Natural killer cell (primary cell): Measurements from ENCODE around the gene SMIM28. TPM values are rescaled to one million over a fixed set of nuclear protein-coding genes. Genes with fewer than 3 reads are reported as not detected.

Source experiments
- ATAC-seq, 3 donors: fragments of 150-1000 bp in 2 of 3; fragments of 200-7000 bp in 1 of 3; cut with Tn5 transposase; 1 replicate in 1 of 3; 2 replicates in 2 of 3; pipeline ENCODE4 v1.10.0; 2021; ENCODE audit warnings: mild to moderate bottlenecking in 2 of 3, moderate library complexity in 2 of 3
- DNase-seq, 2 donors: peaks; one replicate each; pipeline versions ENCODE4 v3.0.0 to v3.0.0-alpha.2; 2013 to 2021; ENCODE audit warnings: mixed read lengths in 1 of 2
- H3K27ac ChIP-seq: one replicate; pipeline ENCODE4 v1.5.1; 2013; ENCODE audit warnings: mild to moderate bottlenecking, low read length
- H3K27me3 ChIP-seq: one replicate; pipeline ENCODE4 v1.6.1; 2013; ENCODE audit warnings: low read length; ENCODE audit not compliant: control insufficient read depth, insufficient read depth
- H3K36me3 ChIP-seq: one replicate; pipeline ENCODE4 v1.6.1; 2013; ENCODE audit warnings: low read length; ENCODE audit not compliant: control insufficient read depth, insufficient read depth
- H3K4me1 ChIP-seq: one replicate; pipeline ENCODE4 v1.6.1; 2013; ENCODE audit warnings: low read length; ENCODE audit not compliant: control insufficient read depth, insufficient read depth
- H3K4me3 ChIP-seq: one replicate; pipeline ENCODE4 v1.5.1; 2013; ENCODE audit warnings: low read length
- H3K9me3 ChIP-seq: one replicate; pipeline ENCODE4 v1.6.1; 2013; ENCODE audit warnings: low read length; ENCODE audit not compliant: control insufficient read depth, insufficient read depth
- H3K27ac Mint-ChIP-seq, 2 donors: one replicate each; pipeline ENCODE4 v1.8.0; 2022; ENCODE audit warnings: mild to moderate bottlenecking in 2 of 2, mixed read lengths in 2 of 2, moderate library complexity in 1 of 2
- H3K27me3 Mint-ChIP-seq, 2 donors: one replicate each; pipeline ENCODE4 v1.8.0; 2022; ENCODE audit warnings: low read depth in 2 of 2, mixed read lengths in 2 of 2
- H3K36me3 Mint-ChIP-seq: one replicate; pipeline ENCODE4 v1.8.0; 2022; ENCODE audit warnings: mixed read lengths
- H3K4me1 Mint-ChIP-seq, 2 donors: one replicate each; pipeline ENCODE4 v1.8.0; 2022; ENCODE audit warnings: mixed read lengths in 2 of 2
- H3K4me3 Mint-ChIP-seq: one replicate; pipeline ENCODE4 v1.8.0; 2022; ENCODE audit warnings: mild to moderate bottlenecking, moderate library complexity, mixed read lengths
- H3K9me3 Mint-ChIP-seq, 2 donors: one replicate each; pipeline ENCODE4 v1.8.0; 2022; ENCODE audit warnings: mixed read lengths in 2 of 2
- CTCF ChIP-seq: fragments of 200-600 bp; IDR thresholded peaks from one replicate; pipeline ENCODE4 v1.8.0; 2022; ENCODE audit warnings: antibody characterized with exemption
- WGBS: methylation state at CpG from one replicate; pipeline ENCODE4 v1.1.7; 2013; ENCODE audit warnings: missing lambda C conversion rate; ENCODE audit not compliant: insufficient coverage; 5-methylcytosine and 5-hydroxymethylcytosine counted together
- intact Hi-C: fragments of 100-400 bp; cut with micrococcal nuclease; formaldehyde crosslinking; loops from one replicate; pipeline ENCODE4 v1.14.2; 2022
- total RNA-seq, 4 donors: library from RNA; stranded (reverse); fragments of 120-200 nt in 1 of 4; gene quantifications; one replicate each; pipeline versions ENCODE4 v1.2.3 to v1.2.4, GENCODE V29; 2013 to 2022

Gene SMIM28
- total RNA-seq, 3 donors from 2014 or later (not counting 1 experiment from before 2014, with no cell fraction given): not detected

- Mint-ChIP-seq H3K27me3 (peaks cover 0 to 4% of the 10 kb centered on the region in 2 donors), H3K9me3 (no peaks in the 10 kb centered on the region), H3K36me3 (no peaks in the 10 kb centered on the region), H3K4me1 (peaks cover 5 to 14% of the 10 kb centered on the region in 2 donors), H3K4me3 (peak within 1 kb of the TSS; percentile 84), H3K27ac (peak within 1 kb of the TSS; percentile 70 to 77)
- Histone ChIP-seq H3K4me3 (peak within 1 kb of the TSS; percentile 89), H3K9me3 (no peaks in the 10 kb centered on the region), H3K27me3 (no peaks in the 10 kb centered on the region), H3K4me1 (peaks cover 18% of the 10 kb centered on the region), H3K27ac (peak within 1 kb of the TSS; percentile 72), H3K36me3 (peaks cover 27% of the 10 kb centered on the region)
- TF ChIP-seq CTCF: peak; percentile 28
- DNase-seq: peak; percentile 59 to 93
- peak; percentile 82 to 87 (median 83) for ATAC-seq
- WGBS: under 1% methylated on average over 92 of the region's 92 CpGs
- intact Hi-C loops: no loop called here
Observed at GRCh38 chr6:138403801-138404665, 26.3 kb downstream of the SMIM28 start, which contains the start of gene HEBP2. Gene HEBP2 (plus strand): TSS chr6:138404223. CDS start chr6:138404496, 273 bp downstream.

- no peaks in the 10 kb centered on the region for H3K36me3 Mint-ChIP-seq
- peak overlapping the region; percentile 64 for H3K27ac ChIP-seq
- intact Hi-C loops: no loop called here
- H3K4me3 ChIP-seq: peak overlapping the region; percentile 89
- peaks cover 0 to 4% of the 10 kb centered on the region in 2 donors for H3K27me3 Mint-ChIP-seq
- WGBS: 14% methylated on average over 34 of the region's 35 CpGs
- peak overlapping the region; percentile 84 for H3K4me3 Mint-ChIP-seq
- H3K9me3 ChIP-seq: no peaks in the 10 kb centered on the region
- peak; percentile 19 to 60 for DNase-seq
- peak overlapping the region; percentile 70 to 77 for H3K27ac Mint-ChIP-seq
- no peaks in the 10 kb centered on the region for H3K9me3 Mint-ChIP-seq
- peaks cover 5 to 18% of the 10 kb centered on the region in 2 donors for H3K4me1 Mint-ChIP-seq
- no peak for TF ChIP-seq CTCF
- H3K4me1 ChIP-seq: peaks cover 18% of the 10 kb centered on the region
- H3K27me3 ChIP-seq: no peaks in the 10 kb centered on the region
- peaks cover 33% of the 10 kb centered on the region for H3K36me3 ChIP-seq
- ATAC-seq: peak; percentile 15 to 24 (median 22)
Observed at GRCh38 chr6:138404666-138405337, 27.1 kb downstream of the SMIM28 start.

GRCh38 chr6:138405816-138406413 lies 28.2 kb downstream of the SMIM28 start:
- DNase-seq (no peak), ATAC-seq (no peak)
- Mint-ChIP-seq H3K4me3 (peak overlapping the region; percentile 84), H3K27ac (peak overlapping the region; percentile 70 to 77), H3K4me1 (peaks cover 5 to 20% of the 10 kb centered on the region in 2 donors), H3K27me3 (peaks cover 0 to 2% of the 10 kb centered on the region in 2 donors), H3K36me3 (no peaks in the 10 kb centered on the region), H3K9me3 (no peaks in the 10 kb centered on the region)
- Histone ChIP-seq H3K9me3 (no peaks in the 10 kb centered on the region), H3K4me1 (peaks cover 18% of the 10 kb centered on the region), H3K36me3 (peaks cover 41% of the 10 kb centered on the region), H3K27me3 (no peaks in the 10 kb centered on the region), H3K27ac (no peak overlapping the region), H3K4me3 (no peak overlapping the region)
- WGBS: 89% methylated on average over 5 of the region's 5 CpGs
- no peak for TF ChIP-seq CTCF
- intact Hi-C loops: no loop called here
